ENCODE data around the gene FBXO24.

GRCh38 chr7:100640517-100641440 lies 54.7 kb downstream of the FBXO24 start:
- TF ChIP-seq CTCF (IDR thresholded peaks at IDR 0.05): no peak
- TF ChIP-seq POLR2A (IDR thresholded peaks at IDR 0.05): no peak

Data from gastroesophageal sphincter (tissue), 3 donors.